Transverse colon (tissue), 4 donors: ENCODE results near the gene CDCP2.

Experiments
- CTCF ChIP-seq, 5 experiments: fragments of 200-600 bp in 3 of 5; fragments of 450-650 bp in 2 of 5; sonication (generic) in 3 of 5; IDR thresholded peaks; 1 replicate in 2 of 5; 2 replicates in 3 of 5; pipeline ENCODE4 v1.5.1; 2016 to 2017; ENCODE audit warnings: antibody characterized with exemption in 5 of 5, inconsistent platforms in 3 of 5, mild to moderate bottlenecking in 2 of 5, moderate library complexity in 1 of 5
- EP300 ChIP-seq: sonication (generic); formaldehyde crosslinking; IDR thresholded peaks from one replicate; pipeline ENCODE4 v1.6.1; 2017; ENCODE audit warnings: antibody characterized with exemption, low read depth
- POLR2A ChIP-seq: fragments of 450-650 bp; IDR thresholded peaks from one replicate; pipeline ENCODE4 v1.6.1; 2016; ENCODE audit warnings: antibody characterized with exemption, mild to moderate bottlenecking, moderate library complexity
- POLR2AphosphoS5 ChIP-seq, 3 donors: sonication (generic); formaldehyde crosslinking; IDR thresholded peaks; one replicate each; pipeline ENCODE4 v1.6.1; 2016; ENCODE audit warnings: antibody characterized with exemption in 3 of 3

- TF ChIP-seq CTCF (IDR thresholded peaks at IDR 0.05) = no peak
- no peak for TF ChIP-seq POLR2A
- TF ChIP-seq EP300 = no peak
- no peak for TF ChIP-seq POLR2AphosphoS5 (IDR thresholded peaks at IDR 0.05)
These were observed 15.2 kb downstream of the CDCP2 start for GRCh38 chr1:54137534-54138061.
